ENCODE measurements around the gene FAM229A. TPM values are rescaled to one million over a fixed set of nuclear protein-coding genes. Genes with fewer than 3 reads are reported as not detected.
A peak's percentile ranks its signal among the peaks of the same experiment; 100 is the strongest.

Gene FAM229A
- total RNA-seq, 3 donors from 2014 or later = 8.5 to 12.9 (median 9.2) TPM

DNA sequence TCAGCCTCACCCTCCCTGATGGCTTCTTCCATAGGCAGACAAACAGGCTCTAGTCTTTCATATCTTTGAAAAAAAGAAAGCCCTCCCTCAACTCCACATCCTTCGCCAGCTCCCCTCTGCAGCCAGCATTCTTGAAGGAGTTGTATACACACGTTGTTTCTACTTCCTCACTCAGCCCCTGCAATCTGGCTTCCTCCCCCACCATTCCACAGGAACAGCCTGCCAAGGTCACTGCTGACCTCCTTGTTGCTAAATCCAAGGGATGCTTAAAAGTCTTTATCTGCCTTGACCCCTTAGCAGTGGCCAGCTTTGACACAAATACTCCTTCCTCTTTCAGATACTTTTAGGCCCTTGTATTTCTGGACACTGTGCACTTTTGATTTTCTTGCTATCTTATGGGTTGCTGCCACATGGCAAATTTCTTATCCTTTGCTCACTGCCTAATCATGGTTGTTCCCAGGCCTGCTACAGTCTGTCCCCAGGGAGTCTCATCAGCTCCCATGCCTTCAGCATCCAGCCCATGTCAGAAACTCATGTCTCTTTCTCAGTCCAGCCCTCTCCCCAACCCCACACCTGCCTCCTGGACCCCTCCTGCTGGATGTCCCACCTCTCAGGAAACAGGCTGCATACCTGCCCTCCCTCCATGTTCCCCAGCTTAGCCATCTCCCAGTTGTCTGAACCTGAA, 8.3 kb downstream of the FAM229A start:
- no peak overlapping the region for H3K4me3 ChIP-seq
- peak in 1 of 3 donors; percentile 35 for DNase-seq
- H3K36me3 ChIP-seq (ENCODE audit: low read depth) = no peaks in the 10 kb centered on the region
- TF ChIP-seq, protein P1, sequence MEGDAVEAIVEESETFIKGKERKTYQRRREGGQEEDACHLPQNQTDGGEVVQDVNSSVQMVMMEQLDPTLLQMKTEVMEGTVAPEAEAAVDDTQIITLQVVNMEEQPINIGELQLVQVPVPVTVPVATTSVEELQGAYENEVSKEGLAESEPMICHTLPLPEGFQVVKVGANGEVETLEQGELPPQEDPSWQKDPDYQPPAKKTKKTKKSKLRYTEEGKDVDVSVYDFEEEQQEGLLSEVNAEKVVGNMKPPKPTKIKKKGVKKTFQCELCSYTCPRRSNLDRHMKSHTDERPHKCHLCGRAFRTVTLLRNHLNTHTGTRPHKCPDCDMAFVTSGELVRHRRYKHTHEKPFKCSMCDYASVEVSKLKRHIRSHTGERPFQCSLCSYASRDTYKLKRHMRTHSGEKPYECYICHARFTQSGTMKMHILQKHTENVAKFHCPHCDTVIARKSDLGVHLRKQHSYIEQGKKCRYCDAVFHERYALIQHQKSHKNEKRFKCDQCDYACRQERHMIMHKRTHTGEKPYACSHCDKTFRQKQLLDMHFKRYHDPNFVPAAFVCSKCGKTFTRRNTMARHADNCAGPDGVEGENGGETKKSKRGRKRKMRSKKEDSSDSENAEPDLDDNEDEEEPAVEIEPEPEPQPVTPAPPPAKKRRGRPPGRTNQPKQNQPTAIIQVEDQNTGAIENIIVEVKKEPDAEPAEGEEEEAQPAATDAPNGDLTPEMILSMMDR (IDR thresholded peaks at IDR 0.05) = no peak
- no peak for ATAC-seq
- H3K4me1 ChIP-seq (ENCODE audit: low read depth) = peaks cover 9% of the 10 kb centered on the region
- no peaks in the 10 kb centered on the region for H3K9me3 ChIP-seq
- intact Hi-C loops (cut with DNase I, micrococcal nuclease) = no loop called here

DNA sequence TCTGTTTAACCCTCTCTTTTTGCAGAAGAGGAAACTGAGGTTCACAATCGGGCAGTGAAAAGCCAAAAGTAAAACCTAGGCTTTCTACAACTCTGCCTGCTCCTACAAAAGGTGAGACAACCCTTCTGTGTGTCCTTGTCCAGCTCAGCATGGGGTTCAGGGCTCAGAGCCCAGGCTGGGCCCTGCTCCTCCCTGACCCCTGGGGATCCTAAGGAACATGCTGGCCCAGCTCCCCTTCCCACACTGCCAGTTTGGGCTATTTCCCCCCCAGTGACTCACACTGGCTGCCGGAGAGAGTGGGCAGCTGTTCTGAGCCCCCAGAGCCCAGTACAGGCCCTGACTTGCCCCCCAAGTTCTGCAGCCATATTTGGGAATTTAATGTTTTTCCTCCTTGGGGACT, 8.9 kb downstream of the FAM229A start:
- Histone ChIP-seq H3K4me3 (no peak overlapping the region), H3K36me3 (ENCODE audit: low read depth) (no peaks in the 10 kb centered on the region), H3K9me3 (no peaks in the 10 kb centered on the region), H3K4me1 (ENCODE audit: low read depth) (peaks cover 9% of the 10 kb centered on the region)
- DNase-seq (peak in 1 of 3 donors; percentile 52), ATAC-seq (no peak)
- TF ChIP-seq, protein P1 (IDR thresholded peaks at IDR 0.05) = no peak
- intact Hi-C loops (cut with DNase I, micrococcal nuclease) = no loop called here

DNA sequence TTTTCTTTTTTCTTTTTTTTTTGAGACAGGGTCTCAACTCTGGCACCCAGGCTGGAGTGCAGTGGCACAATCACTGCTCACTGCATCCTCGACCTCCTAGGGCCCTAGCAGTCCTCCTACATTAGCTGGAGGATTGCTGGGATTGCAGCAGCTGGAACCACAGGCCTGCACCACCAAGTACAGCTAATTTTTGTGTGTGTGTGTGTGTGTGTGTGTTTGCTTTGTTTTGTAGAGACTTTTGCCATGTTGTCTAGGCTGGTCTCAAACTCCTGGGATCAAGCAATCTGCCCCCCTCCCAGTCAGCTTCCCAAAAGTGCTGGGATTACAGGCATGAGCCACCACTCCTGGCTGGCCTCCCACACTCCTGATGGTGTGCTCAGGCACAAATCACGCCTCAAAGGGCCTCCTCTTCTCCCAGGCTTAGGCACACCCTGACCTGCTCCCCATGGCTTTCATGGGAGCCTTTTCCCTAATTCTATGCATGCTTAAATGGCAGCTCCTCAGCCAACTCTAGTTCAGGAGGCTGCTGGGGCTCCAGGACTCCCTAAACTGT, 9.4 kb downstream of the FAM229A start:
- DNase-seq (peak in 1 of 3 donors; percentile 37), ATAC-seq (no peak)
- Histone ChIP-seq H3K9me3 (no peaks in the 10 kb centered on the region), H3K4me3 (no peak overlapping the region), H3K36me3 (ENCODE audit: low read depth) (no peaks in the 10 kb centered on the region), H3K4me1 (ENCODE audit: low read depth) (peaks cover 9% of the 10 kb centered on the region)
- intact Hi-C loops (cut with DNase I, micrococcal nuclease) = no loop called here
- TF ChIP-seq, protein P1 (IDR thresholded peaks at IDR 0.05) = no peak

DNA sequence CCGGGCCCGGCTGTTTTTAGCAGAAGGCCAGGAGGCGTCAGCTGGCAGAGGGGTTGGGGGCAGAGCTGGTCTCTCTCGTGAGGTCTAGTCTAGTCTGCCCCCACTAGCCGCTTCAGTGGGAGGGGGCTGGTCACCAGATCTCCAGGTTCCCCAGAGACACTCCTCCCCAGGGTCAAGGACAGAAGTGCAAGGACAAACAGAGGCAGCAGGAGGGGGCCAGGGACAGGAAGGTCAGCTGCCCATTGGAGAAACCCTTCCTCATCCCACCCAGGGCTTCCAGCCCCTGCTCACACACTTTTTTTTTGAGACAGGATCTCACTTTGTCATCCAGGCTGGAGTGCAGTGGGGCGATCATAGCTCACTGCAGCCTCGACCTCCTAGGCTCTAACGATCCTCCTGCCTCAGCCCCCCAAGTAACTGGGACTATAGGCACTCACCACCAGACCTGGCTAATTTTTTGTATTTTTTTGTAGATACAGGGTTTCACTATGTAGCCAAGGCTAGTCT, 10.0 kb downstream of the FAM229A start:
- ATAC-seq = no peak
- peak overlapping the region; percentile 36 for H3K4me3 ChIP-seq
- TF ChIP-seq, protein P1 (IDR thresholded peaks at IDR 0.05) = no peak
- intact Hi-C loops (cut with DNase I, micrococcal nuclease) = no loop called here
- no peak for DNase-seq
- no peaks in the 10 kb centered on the region for H3K36me3 ChIP-seq (ENCODE audit: low read depth)
- peaks cover 9% of the 10 kb centered on the region for H3K4me1 ChIP-seq (ENCODE audit: low read depth)
- H3K9me3 ChIP-seq = no peaks in the 10 kb centered on the region

DNA sequence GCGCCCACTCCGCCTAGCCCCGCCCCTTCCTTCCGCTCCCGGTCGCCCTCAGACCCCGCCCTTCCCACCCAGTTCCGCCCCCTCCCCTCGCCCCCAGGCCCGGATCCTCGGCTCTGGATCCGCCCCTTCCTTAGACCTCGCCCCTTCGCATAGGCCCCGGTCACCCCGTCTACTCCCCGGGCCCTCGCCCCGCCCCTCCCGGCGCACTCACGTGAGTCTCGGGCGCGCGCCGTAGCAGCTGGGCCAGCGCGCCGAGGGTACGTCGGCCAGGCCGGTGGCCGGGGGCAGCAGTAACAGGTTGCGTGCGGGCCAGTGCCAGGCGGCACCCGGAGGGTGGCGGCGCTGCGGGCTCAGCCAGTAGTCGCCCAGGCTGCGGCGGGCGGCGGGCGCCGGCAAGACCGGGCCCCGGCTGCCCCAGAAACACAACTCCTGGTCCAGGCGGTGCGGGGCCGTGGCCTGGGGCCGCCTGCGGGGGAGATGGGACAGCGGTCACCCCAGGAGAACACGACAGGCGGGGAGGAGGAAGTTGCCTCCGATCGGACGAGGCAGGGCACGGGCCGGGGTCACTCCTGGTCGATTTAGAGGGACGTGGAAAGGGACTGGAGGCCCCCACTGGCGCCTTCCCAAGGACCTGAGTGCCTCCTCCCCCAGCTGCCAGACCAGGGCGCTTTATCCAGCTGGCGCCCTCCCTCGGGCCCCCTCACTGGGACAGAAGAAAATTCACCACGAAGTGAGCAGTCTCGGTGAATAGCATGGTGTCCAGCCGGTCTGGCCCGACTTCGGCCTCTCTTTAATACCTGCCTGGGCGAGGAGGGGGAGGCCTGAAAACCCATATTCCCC, 10.7 kb downstream of the FAM229A start:
- H3K9me3 ChIP-seq = no peaks in the 10 kb centered on the region
- intact Hi-C loops (cut with DNase I, micrococcal nuclease) = no loop called here
- H3K36me3 ChIP-seq (ENCODE audit: low read depth) = no peaks in the 10 kb centered on the region
- H3K4me1 ChIP-seq (ENCODE audit: low read depth) = peaks cover 9% of the 10 kb centered on the region
- peak overlapping the region; percentile 36 for H3K4me3 ChIP-seq
- TF ChIP-seq, protein P1 (IDR thresholded peaks at IDR 0.05) = no peak
- DNase-seq = peak; percentile 94 to 97 (median 96)
- ATAC-seq = peak; percentile 95

All from mucosa of descending colon (tissue), 3 donors.